NCI-H524 (cell line): ENCODE data around the gene CLIC2.

Experiments
- DNase-seq, 2 experiments: peaks; one replicate each; lab custom pipeline; 2025; lab: John Stamatoyannopoulos, UW

CLIC2 gene

DNA sequence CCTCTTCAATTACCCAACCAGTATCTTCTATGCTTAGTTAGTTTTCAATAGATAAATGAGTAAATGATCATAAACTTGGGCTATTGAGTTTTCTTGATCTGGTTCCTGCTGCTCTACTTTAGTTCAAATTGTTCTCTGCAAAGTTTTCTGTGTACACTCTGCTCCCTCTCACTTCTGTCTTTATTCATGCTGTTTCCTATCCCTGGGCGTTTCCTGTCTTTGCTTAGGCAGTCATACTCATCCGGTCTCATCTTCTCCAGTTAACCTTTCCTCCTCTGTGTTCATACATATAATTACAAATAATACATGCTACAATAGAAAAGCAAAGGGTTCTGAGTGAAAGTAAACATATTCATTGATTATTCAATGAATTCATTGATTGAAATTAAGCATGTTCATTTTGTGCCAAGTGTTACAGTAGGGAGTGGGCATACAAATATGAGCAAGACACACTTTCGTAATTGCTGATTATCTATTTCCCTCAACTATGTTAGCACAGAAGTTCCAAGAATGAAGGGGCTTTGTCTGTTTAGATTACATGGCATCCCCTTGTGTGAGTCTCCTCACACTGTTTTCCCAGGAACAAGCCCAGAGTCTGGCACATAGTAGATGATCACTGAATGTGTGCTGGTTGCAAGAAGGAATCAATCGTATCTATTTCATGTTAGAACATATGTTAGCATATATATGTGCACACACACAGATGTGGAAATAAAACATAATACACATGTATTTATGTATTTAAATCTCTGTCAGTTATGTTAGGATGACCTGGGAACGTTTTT, 71.3 kb downstream of the CLIC2 start:
- no peak for DNase-seq

DNA sequence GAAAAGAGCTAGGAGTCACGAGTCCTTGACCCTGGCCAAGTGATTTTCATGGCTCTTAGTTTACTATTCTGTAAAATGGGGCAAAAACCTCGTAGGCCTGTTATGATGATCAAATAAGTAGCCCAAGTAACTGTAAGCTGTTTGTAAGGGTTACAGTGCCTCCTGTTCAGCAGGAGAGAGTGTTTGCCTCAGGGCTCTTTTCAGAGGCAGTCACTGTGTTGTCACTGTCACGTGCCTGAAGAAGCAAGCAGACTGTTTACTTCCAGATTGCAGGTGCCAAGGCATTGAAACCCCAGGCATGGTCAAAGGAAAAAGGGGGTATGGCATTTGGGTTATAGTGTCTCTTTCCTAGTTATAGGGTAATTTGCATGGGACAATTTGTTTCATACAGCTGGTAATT, 74.7 kb downstream of the CLIC2 start:
- DNase-seq, result no peak

- DNase-seq, result no peak
Observed at GRCh38 chrX:155251391-155251790, 83.0 kb downstream of the CLIC2 start.

- no peak for DNase-seq
Observed at GRCh38 chrX:155247497-155247896, 86.9 kb downstream of the CLIC2 start.

GRCh38 chrX:155246748-155247147, 87.7 kb downstream of the CLIC2 start:
- no peak for DNase-seq

GRCh38 chrX:155242300-155242699, 92.1 kb downstream of the CLIC2 start:
- no peak for DNase-seq

- DNase-seq, result no peak
Observed at GRCh38 chrX:155237719-155238118, 96.7 kb downstream of the CLIC2 start.

GRCh38 chrX:155235891-155236290, 98.5 kb downstream of the CLIC2 start:
- DNase-seq, result no peak

DNA sequence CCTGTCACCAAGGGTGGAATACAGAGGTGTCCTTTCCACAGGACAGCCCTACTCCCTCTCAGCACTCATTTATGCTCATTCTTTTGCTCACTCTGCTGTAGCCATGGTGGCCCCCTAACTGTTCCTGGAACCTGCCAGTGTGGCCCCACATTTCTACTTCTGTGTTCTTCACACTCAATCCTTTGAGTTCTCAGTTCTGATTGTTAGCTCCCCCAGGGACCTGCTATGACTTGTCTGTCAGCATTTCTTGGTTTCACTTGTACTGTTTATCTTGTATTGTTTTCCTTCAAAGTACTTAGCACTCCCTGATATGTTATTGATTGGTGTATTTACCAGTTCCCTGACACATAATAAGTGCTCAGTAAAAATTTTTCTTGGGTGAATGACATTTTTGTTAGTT, 103.3 kb downstream of the CLIC2 start:
- no peak for DNase-seq
